Vagina (tissue), 2 donors: ENCODE measurements around the gene STAB2.

Experiments used
- CTCF ChIP-seq, 3 experiments: fragments of 450-650 bp in 2 of 3; fragments of 200-600 bp in 1 of 3; sonication (generic) in 1 of 3; IDR thresholded peaks; one replicate each; pipeline ENCODE4 v1.5.1; 2017 to 2019; ENCODE audit warnings: antibody characterized with exemption in 3 of 3, mild to moderate bottlenecking in 2 of 3, moderate library complexity in 2 of 3
- POLR2A ChIP-seq, 2 donors: fragments of 450-650 bp; IDR thresholded peaks; one replicate each; pipeline ENCODE4 v1.6.1; 2017; ENCODE audit warnings: antibody characterized with exemption in 2 of 2, mild to moderate bottlenecking in 2 of 2, moderate library complexity in 2 of 2

- TF ChIP-seq POLR2A (IDR thresholded peaks at IDR 0.05): no peak
- no peak for TF ChIP-seq CTCF (IDR thresholded peaks at IDR 0.05)
Observed at GRCh38 chr12:103566398-103566797, 20.7 kb upstream of the STAB2 start.
